GM18511 (cell line): ENCODE measurements around the gene RHBDD2.
"Not testable (repeated sequence)": the region's sequence is repeated elsewhere in the genome, so short reads cannot be mapped to it uniquely, and the experiment has no call there.

Experiments used
- ATAC-seq: cut with Tn5 transposase; IDR thresholded peaks from one replicate; pipeline ENCODE4 v1.9.1; 2021; ENCODE audit warnings: mild to moderate bottlenecking, moderate library complexity; ENCODE audit not compliant: unreplicated experiment

The RHBDD2 gene

GRCh38 chr7:75866114-75866488 lies 12.7 kb upstream of the RHBDD2 start:
- peak; percentile 11 for ATAC-seq

- peak; percentile 55 for ATAC-seq
These were observed 12.1 kb upstream of the RHBDD2 start for GRCh38 chr7:75866489-75867389.

- ATAC-seq, result no peak
These were observed 11.5 kb upstream of the RHBDD2 start for GRCh38 chr7:75867390-75867717.

GRCh38 chr7:75868153-75868552 lies 10.7 kb upstream of the RHBDD2 start:
- ATAC-seq, result no peak

- no peak for ATAC-seq
These were observed 9.0 kb upstream of the RHBDD2 start for GRCh38 chr7:75869776-75870379.

- ATAC-seq, result no peak
These were observed 8.2 kb upstream of the RHBDD2 start for GRCh38 chr7:75870557-75871161.

- ATAC-seq, result no peak
These were observed 6.6 kb upstream of the RHBDD2 start for GRCh38 chr7:75872073-75872782.

- ATAC-seq, result not testable (repeated sequence)
These were observed 4.7 kb upstream of the RHBDD2 start for GRCh38 chr7:75874180-75874579.

GRCh38 chr7:75875113-75876080 lies 3.4 kb upstream of the RHBDD2 start:
- no peak for ATAC-seq

- no peak for ATAC-seq
These were observed 2.5 kb upstream of the RHBDD2 start for GRCh38 chr7:75876126-75876881.

- ATAC-seq, result peak; percentile 47
These were observed 494 bp upstream of the RHBDD2 start for GRCh38 chr7:75878312-75878768.

- no peak for ATAC-seq
These were observed 944 bp downstream of the RHBDD2 start for GRCh38 chr7:75879771-75880184.

- no peak for ATAC-seq
These were observed 1.4 kb downstream of the RHBDD2 start for GRCh38 chr7:75880242-75880641.

GRCh38 chr7:75881436-75882095 lies 2.7 kb downstream of the RHBDD2 start:
- ATAC-seq, result no peak

GRCh38 chr7:75883265-75883824 lies 4.5 kb downstream of the RHBDD2 start:
- ATAC-seq, result peak; percentile 44

- no peak for ATAC-seq
These were observed 5.6 kb downstream of the RHBDD2 start for GRCh38 chr7:75884476-75884875.

GRCh38 chr7:75885036-75885435 lies 6.2 kb downstream of the RHBDD2 start:
- no peak for ATAC-seq

GRCh38 chr7:75887669-75888369 lies 9.0 kb downstream of the RHBDD2 start:
- ATAC-seq, result no peak
